Urinary bladder (tissue), 4 donors: ENCODE data around the gene GNPDA2. TPM values are rescaled to one million over a fixed set of nuclear protein-coding genes. Genes with fewer than 3 reads are reported as not detected.

Experiments
- DNase-seq: peaks from one replicate; pipeline ENCODE4 v3.0.0-alpha.2; 2015; ENCODE audit errors: extremely low spot score
- H3K27ac ChIP-seq: one replicate; pipeline ENCODE4 v1.5.1; 2013; ENCODE audit warnings: low read depth, mild to moderate bottlenecking, moderate library complexity
- H3K36me3 ChIP-seq: one replicate; pipeline ENCODE4 v1.6.1; 2013; ENCODE audit warnings: mild to moderate bottlenecking, moderate library complexity; ENCODE audit not compliant: insufficient read depth
- H3K4me1 ChIP-seq: one replicate; pipeline ENCODE4 v1.6.1; 2013; ENCODE audit warnings: mild to moderate bottlenecking, moderate library complexity; ENCODE audit not compliant: insufficient read depth
- H3K4me3 ChIP-seq: one replicate; pipeline ENCODE4 v1.5.1; 2013; ENCODE audit warnings: low read depth, low read length
- WGBS: extraction: QIAGEN DNeasy Blood & Tissue Kit; methylation state at CpG from one replicate; pipeline ENCODE4 v1.1.7; 2013; 5-methylcytosine and 5-hydroxymethylcytosine counted together
- polyA plus RNA-seq: library from polyadenylated mRNA; stranded (reverse); fragments of 200-250 nt; gene quantifications from one replicate; pipeline ENCODE4 v1.2.3, GENCODE V29; 2013
- total RNA-seq: library from RNA; depleted of rRNA; stranded (reverse); fragments of >200 nt; gene quantifications from one replicate; pipeline ENCODE4 v1.2.3, GENCODE V29; 2014
- donor health status: healthy with polysubstance abuse.
- donor health status: healthy.

Gene GNPDA2
- total and polyA plus RNA-seq, 2 donors: 22.7 to 48.8 TPM

DNA sequence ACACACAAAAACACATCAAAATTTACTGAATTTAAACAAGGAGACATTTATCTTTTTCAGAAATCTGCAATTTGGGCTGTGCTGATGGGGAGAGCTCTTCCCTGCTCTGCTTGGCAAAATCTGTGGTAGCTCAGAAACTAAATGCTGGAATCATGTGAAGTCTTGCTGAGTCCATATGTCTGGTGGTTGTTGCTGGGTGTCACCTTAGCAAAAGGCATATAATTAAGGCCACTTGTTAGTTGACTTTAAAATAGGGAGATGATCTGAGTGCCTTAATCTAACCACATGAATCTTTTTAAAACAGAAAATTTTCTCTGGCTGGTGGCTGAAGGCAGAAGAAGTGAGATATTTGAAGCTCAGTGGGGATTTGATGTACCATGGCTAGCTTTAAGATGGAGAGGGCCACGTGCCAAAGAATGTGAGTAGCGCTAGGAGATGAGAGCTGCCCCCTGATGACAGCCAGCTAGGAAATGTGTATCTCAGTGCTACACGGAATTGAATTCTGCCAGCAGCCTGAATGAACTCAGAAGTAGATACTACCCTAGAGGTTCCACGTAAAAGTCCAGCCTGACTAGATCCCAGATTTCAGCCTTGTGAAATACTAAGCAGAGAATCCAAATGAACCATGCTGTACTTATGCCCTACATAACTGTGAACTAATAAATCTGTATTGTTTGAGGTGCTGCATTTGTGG lies 55.7 kb downstream of the GNPDA2 start:
- WGBS: 45% methylated on average over 4 of the region's 4 CpGs
- no peaks in the 10 kb centered on the region for H3K4me1 ChIP-seq
- DNase-seq: no peak

DNA sequence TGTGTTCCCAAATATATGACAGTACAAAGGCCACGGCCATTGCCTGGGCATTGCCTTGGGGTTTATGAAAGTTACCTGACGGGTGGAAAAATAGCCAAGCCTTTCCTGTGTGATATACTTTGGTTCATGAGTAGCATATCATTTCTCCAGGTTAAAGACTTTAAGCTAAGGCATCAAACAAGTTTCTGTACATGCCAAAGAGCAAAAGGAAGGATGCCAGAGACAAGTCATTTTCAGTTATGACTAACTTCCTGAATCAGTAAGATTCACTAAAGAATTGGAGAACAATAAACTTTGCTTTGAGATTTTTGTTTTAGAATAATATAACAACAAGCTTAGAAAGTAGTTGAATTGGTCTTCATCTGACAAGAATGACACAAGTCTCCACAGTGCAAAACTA lies 57.8 kb downstream of the GNPDA2 start:
- H3K4me3 ChIP-seq: no peak overlapping the region
- no peak for DNase-seq
- H3K4me1 ChIP-seq: no peaks in the 10 kb centered on the region
- 60% methylated on average over 2 of the region's 2 CpGs for WGBS
- no peaks in the 10 kb centered on the region for H3K36me3 ChIP-seq
- H3K27ac ChIP-seq: no peak overlapping the region

More for the DNA sequence above, 55.7 kb downstream of the GNPDA2 start:
- no peak overlapping the region for H3K4me3 ChIP-seq
- no peaks in the 10 kb centered on the region for H3K36me3 ChIP-seq
- H3K27ac ChIP-seq: no peak overlapping the region

DNA sequence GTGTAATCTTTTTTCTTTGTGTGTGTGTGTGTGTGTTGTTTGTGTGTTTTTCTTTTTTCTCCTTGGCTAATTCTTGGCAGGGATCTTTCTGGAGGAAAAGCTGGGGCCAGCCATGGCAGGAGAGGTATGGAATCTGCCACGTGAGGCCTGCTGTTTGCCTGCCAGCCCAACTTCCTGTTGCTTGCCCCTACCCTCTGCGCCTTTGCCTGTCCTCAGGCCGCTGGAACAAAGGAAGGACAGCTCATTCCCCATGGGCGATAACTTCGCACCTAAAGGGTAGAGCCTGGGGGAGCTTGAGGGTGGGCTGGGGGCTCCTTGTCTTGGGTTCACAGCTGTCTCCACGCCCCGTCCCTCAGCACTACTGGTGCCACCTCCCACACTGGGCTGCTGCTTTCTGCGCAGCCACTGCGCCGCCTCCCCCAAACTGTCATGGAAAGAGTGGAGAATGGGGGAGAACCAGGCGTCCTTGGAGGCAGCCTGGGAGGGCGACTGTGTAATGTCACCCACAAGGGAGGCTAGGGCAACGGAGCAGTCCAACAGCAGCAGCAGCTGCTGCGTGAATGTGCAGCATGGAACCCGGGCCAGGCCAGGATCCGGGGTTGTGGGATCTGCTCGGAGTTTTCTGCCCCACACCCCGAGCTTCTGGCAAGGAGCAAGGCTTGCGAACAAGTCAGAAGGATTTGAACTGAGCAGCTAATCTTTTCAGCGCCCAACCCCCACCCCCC lies 62.7 kb downstream of the GNPDA2 start:
- Histone ChIP-seq H3K4me3 (no peak overlapping the region), H3K27ac (no peak overlapping the region), H3K4me1 (no peaks in the 10 kb centered on the region), H3K36me3 (no peaks in the 10 kb centered on the region)
- 83% methylated on average over 20 of the region's 20 CpGs for WGBS
- DNase-seq: no peak

DNA sequence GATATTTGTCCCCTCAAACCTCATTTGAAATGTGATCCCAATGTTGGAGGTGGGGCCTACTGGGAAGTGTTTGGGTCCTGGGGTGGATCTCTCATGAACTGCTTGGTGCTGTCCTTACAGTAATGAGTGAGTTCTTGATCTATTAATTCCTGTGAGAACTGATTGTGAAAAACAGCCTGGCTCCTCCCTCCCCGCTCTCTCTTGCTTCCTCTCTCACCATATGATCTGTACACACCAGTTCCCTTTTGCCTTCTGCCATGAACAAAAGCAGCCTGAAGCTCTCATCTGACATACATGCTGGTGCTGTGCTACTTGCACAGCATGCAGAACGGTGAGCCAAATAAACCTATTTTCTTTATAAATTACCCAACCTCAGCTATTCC lies 63.7 kb downstream of the GNPDA2 start:
- Histone ChIP-seq H3K4me1 (no peaks in the 10 kb centered on the region), H3K4me3 (no peak overlapping the region), H3K27ac (no peak overlapping the region), H3K36me3 (no peaks in the 10 kb centered on the region)
- 57% methylated on average over 2 of the region's 2 CpGs for WGBS
- DNase-seq: no peak

DNA sequence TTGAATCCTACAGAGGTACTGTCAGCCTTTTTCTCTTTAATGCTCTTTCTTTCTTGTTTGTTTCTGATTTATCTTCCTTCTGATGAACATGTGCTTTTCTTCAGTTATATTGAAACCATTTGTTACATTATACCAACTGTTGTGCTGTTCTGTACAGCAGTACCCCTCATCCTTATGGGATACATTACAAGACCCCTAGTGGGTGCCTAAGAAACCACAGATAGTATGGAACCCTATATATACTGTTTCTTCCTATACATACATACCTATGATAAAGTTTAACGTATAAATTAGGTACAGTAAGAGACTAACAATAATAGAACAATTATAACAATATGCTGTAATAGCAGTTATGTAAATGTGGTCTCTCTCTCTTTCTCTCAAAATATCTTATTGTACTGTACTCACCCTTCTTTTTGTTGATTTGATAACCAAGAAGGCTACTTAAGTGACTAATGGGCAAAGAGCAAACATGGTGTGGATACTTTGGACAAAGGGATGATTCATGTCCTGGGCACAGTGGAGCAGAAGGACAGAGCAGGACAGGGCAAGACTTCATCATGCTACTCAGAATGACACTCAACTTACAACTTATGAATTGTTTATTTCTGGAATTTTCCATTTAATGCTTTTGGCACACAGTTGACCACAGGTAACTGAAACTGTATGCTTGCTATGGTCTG lies 64.3 kb downstream of the GNPDA2 start:
- WGBS: 84% methylated on average over 1 of the region's 1 CpG
- no peak for DNase-seq
- no peak overlapping the region for H3K4me3 ChIP-seq
- no peak overlapping the region for H3K27ac ChIP-seq
- H3K36me3 ChIP-seq: no peaks in the 10 kb centered on the region
- no peaks in the 10 kb centered on the region for H3K4me1 ChIP-seq

DNA sequence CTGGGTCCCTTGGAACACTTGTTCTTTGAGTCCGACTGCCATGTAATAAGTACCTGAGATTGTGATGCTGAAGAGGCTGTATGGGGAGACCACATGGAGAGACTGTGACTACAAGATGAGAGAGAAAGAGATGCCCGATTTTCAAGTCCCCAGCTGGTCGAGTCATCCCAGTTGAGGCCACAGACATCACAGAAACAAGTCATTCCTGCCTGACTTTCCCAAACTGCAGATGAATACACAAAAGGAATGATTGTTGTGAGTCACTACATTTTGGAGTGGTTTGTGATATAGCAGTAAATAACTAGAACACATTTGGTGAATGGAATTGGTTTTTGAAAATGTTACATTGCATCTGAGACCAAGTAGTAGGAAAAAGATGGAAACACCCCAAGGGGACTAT lies 66.0 kb downstream of the GNPDA2 start:
- WGBS: 55% methylated on average over 3 of the region's 3 CpGs
- DNase-seq: no peak

DNA sequence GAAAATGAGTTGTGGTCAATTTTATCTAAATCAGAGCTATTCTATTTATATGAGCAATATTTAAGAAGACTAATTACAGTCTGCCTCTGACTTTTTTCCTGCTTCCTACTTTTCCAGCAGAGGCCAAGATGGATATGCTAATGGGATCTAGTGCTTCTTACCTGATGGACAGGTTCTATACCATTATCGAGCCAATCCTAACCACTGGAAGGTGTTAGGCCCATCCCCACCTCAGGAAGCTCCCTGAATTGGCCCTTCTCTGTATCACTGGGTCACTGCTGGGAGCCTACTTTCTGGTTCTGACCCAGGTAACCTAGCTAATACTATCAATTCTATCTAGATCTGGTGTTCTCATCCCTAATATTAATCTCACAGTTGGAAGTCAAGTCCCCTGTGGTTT lies 74.4 kb downstream of the GNPDA2 start:
- no peak overlapping the region for H3K27ac ChIP-seq
- 85% methylated on average over 1 of the region's 1 CpG for WGBS
- DNase-seq: no peak
- H3K36me3 ChIP-seq: no peaks in the 10 kb centered on the region
- H3K4me3 ChIP-seq: no peak overlapping the region
- no peaks in the 10 kb centered on the region for H3K4me1 ChIP-seq

More for the DNA sequence above, 66.0 kb downstream of the GNPDA2 start:
- Histone ChIP-seq H3K36me3 (no peaks in the 10 kb centered on the region), H3K4me1 (no peaks in the 10 kb centered on the region), H3K4me3 (no peak overlapping the region), H3K27ac (no peak overlapping the region)

Other genes with a start within 250 kb of the GNPDA2 start
- gene YIPF7, start 74.9 kb downstream of the GNPDA2 start, total RNA-seq: not detected
- gene YIPF7, start 74.9 kb downstream of the GNPDA2 start, polyA plus RNA-seq: 0.09 TPM
- gene GUF1, start 48.1 kb downstream of the GNPDA2 start, total RNA-seq: 30.8 TPM
- gene GUF1, start 48.1 kb downstream of the GNPDA2 start, polyA plus RNA-seq: 10.3 TPM